HG02885 (cell line): ENCODE results near the gene SNRPD3.
"Not testable (repeated sequence)": the region's sequence is repeated elsewhere in the genome, so short reads cannot be mapped to it uniquely, and the experiment has no call there.

Experiments used
- ATAC-seq: cut with Tn5 transposase; IDR thresholded peaks from one replicate; pipeline ENCODE4 v1.9.1; 2021; ENCODE audit warnings: mild to moderate bottlenecking; ENCODE audit not compliant: unreplicated experiment, poor library complexity

The SNRPD3 gene

DNA sequence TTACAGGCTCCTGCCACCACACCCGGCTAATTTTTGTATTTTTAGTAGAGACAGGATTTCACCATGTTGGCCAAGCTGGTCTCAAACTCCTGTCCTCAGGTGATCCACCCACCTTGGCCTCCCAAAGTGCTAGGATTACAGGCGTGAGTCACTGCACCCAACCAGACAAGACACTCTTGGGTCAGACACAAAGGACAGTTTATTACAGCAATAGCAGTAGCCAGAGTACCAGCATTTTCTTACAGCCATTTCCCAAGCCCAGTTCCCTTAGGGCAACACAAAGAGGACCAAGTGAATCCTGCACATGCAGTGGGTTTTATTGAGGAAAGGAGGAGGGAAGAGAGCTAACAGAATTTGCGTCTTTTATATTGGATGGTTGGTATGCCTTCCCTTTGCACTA, 24.8 kb upstream of the SNRPD3 start:
- ATAC-seq: not testable (repeated sequence)

DNA sequence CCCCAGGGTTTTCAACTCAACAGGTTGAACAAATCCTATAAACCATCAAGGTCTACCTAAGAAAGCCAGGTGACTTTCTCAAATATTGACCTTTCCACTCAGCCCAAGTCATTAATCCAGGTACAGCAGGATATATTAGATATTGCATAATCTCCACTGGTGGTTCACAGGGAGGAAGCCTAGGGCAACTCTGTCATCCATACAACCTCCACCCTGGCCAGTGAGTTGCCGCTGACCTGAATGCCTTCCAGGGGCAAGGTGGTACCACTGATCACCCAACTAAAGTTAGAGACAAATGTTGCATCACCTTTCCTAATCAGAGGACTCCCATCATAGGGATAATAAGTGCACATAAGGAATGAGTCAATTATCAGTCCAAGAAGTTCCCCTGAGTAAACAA, 23.7 kb upstream of the SNRPD3 start:
- no peak for ATAC-seq

DNA sequence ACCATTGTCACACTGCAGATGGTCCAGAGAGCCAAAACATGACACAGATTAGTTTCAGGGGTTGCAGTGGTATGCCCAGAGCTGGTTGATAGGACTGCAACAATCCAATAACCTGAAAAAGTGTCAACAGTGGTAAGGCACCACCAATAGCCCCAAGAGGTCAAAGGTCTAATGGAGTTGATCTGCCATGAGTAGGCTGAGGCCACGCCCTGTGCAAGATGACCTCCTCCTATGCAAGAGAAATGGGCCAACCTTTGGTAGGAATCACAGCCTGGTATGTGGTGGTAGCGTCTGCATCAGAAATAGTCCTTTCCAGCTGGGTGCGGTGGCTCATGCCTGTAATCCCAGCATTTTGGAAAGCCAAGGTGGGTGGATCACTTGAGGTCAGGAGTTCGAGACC, 20.5 kb upstream of the SNRPD3 start:
- no peak for ATAC-seq

DNA sequence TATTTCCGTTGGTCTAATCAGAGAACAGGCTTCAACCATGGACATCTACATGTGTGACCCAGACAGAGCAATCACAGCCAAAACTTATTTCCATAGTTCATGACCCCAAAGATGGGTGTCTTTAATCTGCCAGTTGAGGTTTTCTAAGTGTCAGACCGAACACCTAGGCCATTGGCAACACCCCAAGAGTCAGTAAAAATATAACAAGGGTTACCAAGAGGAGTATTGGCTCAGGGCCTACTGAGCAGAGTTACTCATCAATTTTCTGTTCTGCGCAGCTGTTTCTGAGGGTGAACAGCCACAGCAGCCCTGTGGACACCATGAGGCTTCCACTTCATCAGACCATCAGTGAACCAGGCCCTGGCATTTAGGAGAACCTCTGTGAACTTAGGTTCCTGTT, 19.7 kb upstream of the SNRPD3 start:
- no peak for ATAC-seq

DNA sequence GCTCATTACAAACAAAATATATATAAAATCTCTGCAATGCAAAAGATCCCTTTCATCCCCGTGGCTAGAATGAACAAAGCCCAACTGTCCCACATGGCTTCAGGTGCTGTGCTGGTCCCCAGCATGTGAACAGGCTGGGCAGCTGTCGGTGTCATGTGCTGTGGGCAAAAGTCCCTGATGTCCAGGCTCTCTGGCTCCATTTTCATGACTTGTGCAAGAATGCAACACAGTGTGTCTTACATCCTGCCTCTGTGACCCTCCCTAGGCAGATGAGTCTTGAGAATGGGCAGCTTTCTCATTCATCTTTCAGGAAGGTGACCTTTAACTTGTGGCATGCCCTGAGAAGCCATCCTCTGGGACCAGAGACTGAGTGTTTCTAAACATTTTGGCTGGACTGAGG, 15.3 kb upstream of the SNRPD3 start:
- ATAC-seq: no peak

DNA sequence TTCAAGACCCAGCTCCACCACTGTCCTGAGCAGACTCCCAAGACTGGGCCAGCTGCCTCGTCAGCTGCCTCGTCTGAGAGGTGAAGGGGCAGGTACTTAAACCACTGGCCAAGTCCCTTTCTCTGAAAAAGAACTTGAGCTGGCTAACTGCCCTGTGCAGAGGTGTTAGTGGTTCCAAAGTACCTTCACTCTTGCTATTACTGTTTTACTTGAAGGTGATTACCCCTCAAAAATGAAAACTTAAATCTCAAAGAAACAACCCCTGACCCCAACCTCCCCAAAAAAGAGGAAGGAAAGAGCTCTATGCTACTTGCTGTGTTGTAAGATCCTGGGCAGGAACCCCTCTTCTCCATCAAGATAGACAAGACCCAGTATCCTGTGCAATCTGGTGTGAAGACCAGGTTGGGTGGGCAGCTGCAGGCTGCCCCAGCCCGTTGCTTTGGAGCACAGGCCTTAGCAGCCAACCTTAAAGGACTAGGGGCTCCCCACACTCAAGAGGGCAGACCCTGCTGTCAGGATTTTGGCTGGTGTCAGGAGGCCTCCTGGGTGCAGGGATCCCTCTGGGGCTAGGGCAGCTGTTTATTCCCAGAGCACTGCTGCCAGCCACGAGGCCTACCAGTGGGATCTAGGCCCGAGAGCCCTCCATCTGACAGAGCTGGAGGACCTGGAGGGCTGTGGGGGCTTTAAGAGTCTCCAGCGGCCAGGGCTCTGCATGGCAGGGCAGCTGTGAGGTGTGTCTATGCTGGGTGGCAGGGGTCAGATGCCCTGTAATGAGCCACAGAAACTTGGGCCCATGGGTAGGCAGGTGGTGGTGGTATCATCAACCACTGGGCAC, 13.9 kb upstream of the SNRPD3 start:
- ATAC-seq: no peak

DNA sequence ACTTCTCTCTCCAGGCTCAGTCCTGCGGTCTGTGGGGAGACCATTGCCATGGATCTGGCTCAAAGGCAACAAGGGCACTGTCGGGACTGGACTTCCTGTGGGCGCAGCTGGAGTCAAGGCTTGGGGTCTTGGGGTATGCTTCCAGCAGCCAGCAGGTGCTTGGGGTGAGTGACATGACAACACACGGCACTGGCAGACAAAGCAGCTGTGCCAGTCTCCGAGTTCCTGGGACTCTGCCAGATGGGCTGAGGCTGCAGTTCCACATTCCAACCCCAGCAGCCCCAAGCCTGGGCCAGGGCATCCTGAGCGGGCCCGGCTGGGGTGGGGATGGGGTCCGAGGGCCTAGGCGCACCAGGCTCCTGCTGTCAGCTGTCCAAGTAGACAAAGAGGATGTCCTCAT, 13.2 kb upstream of the SNRPD3 start:
- no peak for ATAC-seq

DNA sequence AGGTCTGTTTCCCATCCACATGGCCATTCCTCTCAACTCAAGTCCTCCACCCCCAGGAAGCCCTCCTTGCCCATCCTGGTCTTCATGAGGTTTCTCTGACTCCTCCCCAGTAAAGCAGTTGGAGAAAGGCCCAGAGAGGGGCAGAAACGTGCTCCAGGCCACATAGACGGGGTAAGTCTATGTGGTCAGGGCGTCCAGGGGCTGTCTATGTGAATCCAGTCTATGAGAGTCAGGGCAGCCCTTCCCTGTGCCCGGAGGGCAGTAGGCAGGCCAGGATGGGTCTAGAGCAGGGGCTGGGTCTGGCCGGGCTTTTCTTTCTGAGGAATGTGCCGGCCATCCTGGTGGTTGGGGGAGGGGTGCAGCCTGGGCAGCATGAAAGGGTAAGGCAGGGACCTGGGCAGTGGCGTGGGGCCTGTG, 12.6 kb upstream of the SNRPD3 start:
- no peak for ATAC-seq

DNA sequence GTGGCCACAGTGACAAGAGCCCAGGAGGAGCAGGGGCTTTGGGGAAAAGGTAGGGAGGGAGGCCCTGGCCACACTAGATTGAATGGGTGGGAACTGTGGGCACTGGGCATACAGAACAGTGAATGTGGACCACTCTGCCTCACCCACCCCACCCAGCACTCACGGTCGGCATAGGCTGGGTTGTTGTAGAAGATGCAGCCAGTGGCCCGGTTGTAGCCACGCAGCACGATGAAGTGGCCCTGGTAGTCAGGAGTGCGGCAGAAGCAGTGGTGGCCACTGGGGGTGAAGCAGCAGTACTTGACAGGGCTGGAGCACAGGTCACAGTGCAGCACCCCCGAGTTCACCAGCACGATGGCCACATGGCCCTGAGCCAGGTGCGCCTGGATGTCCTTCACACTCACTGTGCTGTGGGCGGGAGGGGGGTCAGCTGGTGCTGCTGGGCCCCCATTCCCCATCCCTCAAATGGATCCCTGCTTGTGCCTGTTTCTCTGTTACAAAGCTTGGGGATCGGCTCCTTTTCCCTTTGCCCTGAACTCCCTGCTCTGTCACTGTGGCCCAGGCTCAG, 12.0 kb upstream of the SNRPD3 start:
- no peak for ATAC-seq

DNA sequence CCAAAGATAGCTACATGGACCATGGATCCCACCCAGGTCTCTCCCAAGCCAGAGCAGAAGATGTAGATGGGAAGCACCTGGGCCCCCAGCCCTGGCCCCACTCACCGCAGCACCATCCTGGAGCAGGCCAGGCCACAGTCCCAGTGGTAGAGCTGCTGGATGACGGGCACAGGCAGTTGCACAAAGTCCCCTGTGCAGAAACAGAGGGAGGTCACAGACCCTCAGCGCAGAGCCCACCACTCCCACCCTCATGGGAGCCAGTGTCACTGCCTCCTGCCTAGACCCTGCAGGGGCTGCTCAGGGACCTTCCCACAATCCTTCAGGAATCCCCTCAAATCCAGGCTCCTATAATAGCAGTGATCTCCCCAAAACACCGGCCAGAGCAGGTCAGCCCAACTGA, 7.0 kb upstream of the SNRPD3 start:
- ATAC-seq: no peak

DNA sequence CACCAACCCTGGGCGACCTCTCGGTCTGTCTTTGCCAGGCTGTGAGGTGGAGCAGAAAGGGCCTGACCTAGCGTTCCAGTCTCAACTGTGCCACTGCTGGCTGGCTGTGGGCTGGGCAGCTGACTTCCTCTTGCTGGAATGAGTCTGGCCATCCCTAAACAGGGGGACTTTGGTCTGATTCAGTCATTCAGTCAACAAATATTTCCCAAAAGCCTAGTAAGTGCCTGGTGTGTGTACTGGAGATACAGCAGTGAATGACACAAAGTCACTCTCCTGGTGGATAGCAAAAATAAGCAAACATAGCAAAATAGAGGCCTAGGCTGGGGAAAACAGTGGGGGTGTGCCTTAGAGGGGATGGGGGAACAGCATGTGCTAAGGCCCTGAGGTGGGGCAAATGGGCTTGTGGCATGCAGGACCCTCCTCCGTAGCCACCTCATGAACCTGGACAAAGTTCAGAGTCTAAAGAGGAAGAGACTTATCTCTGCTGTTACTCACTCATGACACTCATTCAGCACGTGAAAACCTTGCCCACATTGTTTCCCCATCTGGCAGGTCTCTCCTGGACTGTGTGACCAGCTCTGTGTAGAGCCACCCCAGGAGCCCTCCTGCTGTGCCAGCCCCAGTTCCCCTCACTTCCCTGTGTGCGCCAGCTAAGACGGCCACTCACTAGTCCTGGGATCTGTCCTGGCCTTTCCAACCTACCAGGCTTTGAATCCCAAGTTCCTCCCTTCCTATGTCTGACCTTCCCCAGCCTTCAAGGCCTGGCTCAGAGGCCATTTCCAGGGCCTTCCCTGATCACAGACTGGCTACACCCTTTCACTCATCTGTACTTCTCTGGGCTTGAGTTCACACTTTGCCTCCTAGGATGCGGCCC, 5.5 kb upstream of the SNRPD3 start:
- ATAC-seq: no peak

DNA sequence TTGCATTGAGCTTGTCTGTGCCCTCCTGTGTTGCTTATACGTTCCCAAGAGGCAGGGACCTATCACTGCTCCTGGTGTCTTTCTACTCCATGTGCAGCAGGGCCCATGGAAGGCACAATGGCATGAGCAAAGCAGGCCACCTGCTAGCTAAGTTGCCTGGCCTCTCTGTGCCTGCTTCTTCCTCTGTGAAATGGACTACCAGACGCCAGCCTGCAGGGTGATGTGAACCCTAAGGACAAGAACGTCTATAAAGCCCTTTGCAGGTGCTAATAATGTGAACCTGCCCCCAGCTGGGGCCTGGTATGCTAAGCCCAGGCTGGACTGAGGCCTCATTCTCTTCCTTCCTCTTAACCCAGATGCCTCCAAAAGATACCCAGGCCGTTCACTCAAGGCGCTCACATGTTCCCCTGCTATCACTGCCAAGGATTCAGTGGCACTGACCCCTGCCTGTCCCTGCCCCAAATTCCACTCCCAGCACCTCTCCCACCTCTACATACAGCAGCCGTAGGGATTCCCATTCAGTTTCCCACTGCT, 4.8 kb upstream of the SNRPD3 start:
- no peak for ATAC-seq

DNA sequence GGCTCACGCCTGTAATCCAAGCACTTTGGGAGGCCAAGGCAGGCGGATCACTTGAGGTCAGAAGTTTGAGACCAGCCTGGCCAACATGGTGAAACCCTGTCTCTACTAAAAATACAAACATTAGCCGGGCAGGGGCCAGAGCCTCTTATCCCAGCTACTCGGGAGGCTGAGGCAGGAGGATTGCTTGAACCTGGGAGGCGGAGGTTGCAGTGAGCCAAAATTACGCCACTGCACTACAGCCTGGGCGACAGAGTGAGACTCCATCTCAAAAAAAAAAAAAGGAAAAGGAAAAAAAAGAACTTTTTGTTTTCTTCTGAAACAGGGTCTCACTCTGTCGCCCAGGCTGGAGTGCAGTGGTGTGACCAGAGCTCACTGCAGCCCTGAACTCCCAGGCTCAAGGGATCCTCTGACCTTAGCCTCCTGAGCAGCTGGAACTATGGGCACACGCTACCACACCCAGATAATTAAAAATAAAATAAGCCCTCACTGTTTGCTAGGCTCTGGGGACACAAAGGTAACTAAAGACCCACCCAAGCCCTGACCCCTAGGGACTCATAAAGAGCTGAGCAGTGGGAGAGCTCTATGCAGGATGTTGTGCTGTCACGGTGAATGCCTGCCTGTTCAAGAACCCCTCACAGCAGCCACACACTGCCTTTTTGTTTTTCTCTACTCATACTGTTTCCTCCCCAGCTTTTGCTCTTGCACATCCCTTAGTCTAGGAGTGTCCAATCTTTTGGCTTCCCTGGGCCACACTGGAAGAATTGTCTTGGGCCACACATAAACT, 3.1 kb upstream of the SNRPD3 start:
- ATAC-seq: not testable (repeated sequence)

DNA sequence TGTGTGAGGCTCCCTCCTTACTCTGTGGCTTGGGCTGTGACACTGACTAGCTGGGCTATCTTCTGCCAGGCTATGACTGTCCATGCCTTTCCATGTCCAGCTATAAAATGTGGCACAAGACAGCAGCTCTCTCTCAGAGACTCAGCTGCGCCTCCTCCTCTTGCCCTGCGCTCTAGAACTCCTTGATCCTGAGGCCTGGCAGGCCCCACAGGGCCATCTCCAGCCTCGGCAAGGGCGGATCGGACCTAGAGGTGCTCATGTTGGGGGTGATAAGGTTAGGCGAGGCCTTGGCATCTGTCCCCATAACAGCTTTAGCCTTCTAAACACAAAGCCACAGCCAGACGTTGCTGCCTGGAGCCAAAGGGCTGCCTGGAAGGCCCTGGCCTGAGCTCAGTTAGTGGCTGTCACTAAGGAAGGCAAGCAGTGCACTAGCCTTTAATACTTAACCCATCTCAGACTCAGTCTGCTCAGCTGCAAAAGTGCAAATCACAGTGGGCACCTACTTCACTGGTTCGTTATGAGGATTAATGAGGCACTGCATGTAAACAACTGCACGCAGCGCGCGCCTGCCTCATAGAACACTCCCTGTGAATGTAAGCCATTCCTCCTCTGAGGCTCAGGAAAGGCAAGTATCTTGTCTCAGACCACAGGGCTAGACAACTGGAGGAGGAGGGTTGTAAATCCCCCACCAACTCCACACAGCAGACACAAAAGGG, 2.0 kb upstream of the SNRPD3 start:
- ATAC-seq: no peak

DNA sequence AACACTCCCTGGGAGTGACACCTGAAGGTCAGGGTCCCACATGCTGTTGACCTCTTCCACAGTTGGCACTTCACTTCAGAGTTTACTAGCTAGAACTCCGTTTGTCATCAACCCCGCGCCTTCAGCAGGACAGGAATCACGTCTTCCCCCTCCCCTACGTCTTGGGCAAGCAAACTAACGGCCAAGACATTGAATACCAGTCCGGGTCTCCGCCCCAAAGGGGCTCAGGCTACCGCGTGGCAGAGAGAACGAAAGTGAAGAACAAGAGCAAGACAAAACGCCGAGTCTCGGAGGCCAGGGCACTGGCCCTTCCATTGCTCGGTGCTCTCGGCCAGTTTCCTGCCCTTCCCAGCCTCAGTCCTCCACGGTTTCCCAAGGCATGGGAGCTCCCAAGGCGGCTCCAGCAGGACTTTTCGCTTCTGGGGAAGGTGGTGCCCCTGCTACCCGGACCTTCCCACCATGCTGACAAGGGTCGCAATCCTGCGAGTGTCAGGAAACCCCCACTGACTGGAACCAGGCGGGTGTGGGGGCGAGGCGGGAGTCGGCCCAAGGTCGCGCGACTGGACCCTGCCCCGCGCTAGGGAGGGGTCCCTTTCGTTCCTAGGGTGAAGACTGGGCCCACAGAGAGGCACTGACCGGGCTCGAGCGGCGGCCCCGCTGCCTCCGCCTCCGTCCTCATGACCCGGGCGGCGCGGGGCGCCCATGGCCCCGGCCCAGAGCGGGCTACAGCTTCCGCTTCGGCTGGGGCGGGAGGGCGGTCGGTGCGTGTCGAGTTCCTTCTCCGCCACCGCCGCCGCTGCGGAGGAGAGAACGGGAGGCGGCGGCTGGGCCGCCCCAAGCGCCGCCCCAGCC, 1.3 kb upstream of the SNRPD3 start, which contains the start of gene GUCD1:
TSS of gene GUCD1 (minus strand) at position 826 of the 852 bp plus-strand sequence. CDS start at position 679, 147 bp downstream.
- peak; percentile 2 for ATAC-seq

DNA sequence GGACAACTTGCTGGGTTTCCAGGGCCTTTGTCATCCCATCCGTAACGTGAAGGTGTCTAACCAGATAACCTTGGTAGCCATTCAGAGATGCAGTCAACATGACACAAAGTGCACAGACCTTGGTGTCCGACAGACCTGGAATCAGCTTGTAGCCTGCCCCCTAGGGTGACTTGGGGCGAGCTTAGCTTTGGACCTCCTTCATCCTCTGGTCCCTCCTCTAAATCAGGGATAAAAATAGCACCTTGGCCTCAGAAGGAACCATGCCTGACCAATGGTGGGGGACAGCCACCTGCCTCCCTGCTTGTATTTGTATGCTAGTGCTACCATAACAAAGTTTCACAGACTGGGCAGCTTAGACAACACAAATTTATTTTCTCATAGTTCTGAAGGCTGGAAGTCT, 3.7 kb downstream of the SNRPD3 start:
- ATAC-seq: no peak

DNA sequence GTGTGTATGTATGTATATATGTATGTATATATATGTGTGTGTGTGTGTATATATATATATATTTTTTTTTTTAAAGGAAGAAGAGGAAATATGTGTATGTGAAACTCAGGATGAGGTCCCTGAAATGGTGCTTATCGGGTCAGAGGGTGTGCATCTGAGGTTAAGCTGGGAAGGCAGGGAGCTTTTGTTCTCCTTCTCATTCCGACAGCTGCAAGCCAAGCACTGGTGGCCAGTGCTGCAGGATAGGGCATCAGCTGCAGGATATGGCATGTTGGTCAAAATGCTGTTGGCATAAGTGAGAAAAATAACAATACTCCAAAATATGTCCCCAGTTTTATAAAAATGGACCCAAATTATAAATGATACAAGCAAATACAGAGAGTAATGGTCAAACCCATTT, 7.4 kb downstream of the SNRPD3 start:
- ATAC-seq: no peak

DNA sequence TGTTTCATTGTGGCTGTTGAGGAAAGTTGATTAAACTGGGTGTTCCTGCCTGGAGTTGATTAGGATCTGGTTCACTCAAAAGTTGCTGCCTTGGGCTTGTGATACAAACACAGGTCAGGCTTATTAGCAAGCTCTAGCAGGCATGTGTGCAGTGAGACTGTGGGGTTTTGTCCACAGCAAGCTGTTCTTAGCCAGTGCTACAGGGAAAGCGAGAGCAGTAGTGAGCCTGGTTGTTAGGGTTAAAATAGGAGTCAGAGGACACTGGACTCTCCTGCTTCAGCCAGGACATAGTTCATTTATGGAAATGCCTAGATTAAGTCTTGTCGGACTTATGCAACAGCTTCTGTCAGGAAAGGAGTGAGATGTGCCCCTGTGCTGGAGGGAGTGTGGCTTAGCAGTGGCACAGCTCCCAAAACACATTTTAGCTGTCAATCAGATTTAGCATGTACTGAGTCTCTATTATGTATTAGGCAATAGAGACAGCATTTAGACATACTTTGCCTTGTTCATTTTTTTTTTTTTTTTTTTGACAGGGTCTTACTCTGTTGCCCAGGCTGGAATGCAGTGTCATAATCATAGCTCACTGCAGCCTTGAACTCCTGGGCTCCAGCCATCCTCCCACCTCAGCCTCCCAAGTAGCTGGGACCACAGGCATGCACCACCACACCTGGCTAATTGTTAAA, 8.7 kb downstream of the SNRPD3 start:
- no peak for ATAC-seq
